HG02970 (cell line): ENCODE data around the gene LIX1L.
"Not testable (repeated sequence)": the region's sequence is repeated elsewhere in the genome, so short reads cannot be mapped to it uniquely, and the experiment has no call there.

Experiments
- ATAC-seq: cut with Tn5 transposase; IDR thresholded peaks from one replicate; pipeline ENCODE4 v1.9.1; 2021; ENCODE audit warnings: mild to moderate bottlenecking, moderate library complexity, moderate number of reproducible peaks; ENCODE audit not compliant: unreplicated experiment, low FRiP score

The LIX1L gene

GRCh38 chr1:145942871-145943270 lies 14.9 kb downstream of the LIX1L start:
- no peak for ATAC-seq

- no peak for ATAC-seq
Observed at GRCh38 chr1:145942405-145942804, 15.4 kb downstream of the LIX1L start.

GRCh38 chr1:145937436-145937835 lies 20.4 kb downstream of the LIX1L start:
- ATAC-seq = no peak

- no peak for ATAC-seq
Observed at GRCh38 chr1:145936247-145936646, 21.6 kb downstream of the LIX1L start.

- ATAC-seq = no peak
Observed at GRCh38 chr1:145935708-145936107, 22.1 kb downstream of the LIX1L start.

GRCh38 chr1:145932522-145933009 lies 25.3 kb downstream of the LIX1L start:
- not testable (repeated sequence) for ATAC-seq

- ATAC-seq = no peak
Observed at GRCh38 chr1:145927916-145928643, 29.7 kb downstream of the LIX1L start.

GRCh38 chr1:145927063-145927886 lies 30.5 kb downstream of the LIX1L start, which contains the start of gene RBM8A:
TSS of gene RBM8A (minus strand) at chr1:145927484. CDS start at chr1:145927426, 58 bp downstream.
- ATAC-seq = peak; percentile 92

- ATAC-seq = no peak
Observed at GRCh38 chr1:145926686-145927062, 31.1 kb downstream of the LIX1L start.

- no peak for ATAC-seq
Observed at GRCh38 chr1:145922266-145922665, 35.6 kb downstream of the LIX1L start.

GRCh38 chr1:145920297-145920696 lies 37.5 kb downstream of the LIX1L start:
- ATAC-seq = not testable (repeated sequence)

GRCh38 chr1:145918992-145919939 lies 38.6 kb downstream of the LIX1L start:
- peak; percentile 71 for ATAC-seq

GRCh38 chr1:145918144-145918991 lies 39.4 kb downstream of the LIX1L start, which contains the start of gene PEX11B:
TSS of gene PEX11B (minus strand) at chr1:145918717. CDS start at chr1:145918688, 29 bp downstream.
- ATAC-seq = peak; percentile 68

- no peak for ATAC-seq
Observed at GRCh38 chr1:145917595-145917994, 40.2 kb downstream of the LIX1L start.

GRCh38 chr1:145916745-145917144 lies 41.1 kb downstream of the LIX1L start:
- ATAC-seq = no peak

- no peak for ATAC-seq
Observed at GRCh38 chr1:145912128-145912641, 45.6 kb downstream of the LIX1L start.

GRCh38 chr1:145908653-145909052 lies 49.2 kb downstream of the LIX1L start:
- ATAC-seq = no peak

- no peak for ATAC-seq
Observed at GRCh38 chr1:145906954-145907753, 50.7 kb downstream of the LIX1L start.
